Measurements from ENCODE around the gene SLX4IP.

SLX4IP gene

GRCh38 chr20:10637563-10637962 lies 202.5 kb downstream of the SLX4IP start:
- FAIRE-seq, result no peak

GRCh38 chr20:10639077-10639736 lies 204.1 kb downstream of the SLX4IP start:
- no peak for FAIRE-seq

GRCh38 chr20:10639737-10640556 lies 204.8 kb downstream of the SLX4IP start:
- no peak for FAIRE-seq

GRCh38 chr20:10640897-10641296 lies 205.8 kb downstream of the SLX4IP start:
- no peak for FAIRE-seq

GRCh38 chr20:10641467-10641866 lies 206.4 kb downstream of the SLX4IP start:
- FAIRE-seq, result no peak

- FAIRE-seq, result no peak
Observed at GRCh38 chr20:10641893-10642292, 206.8 kb downstream of the SLX4IP start.

GRCh38 chr20:10642856-10643559 lies 207.9 kb downstream of the SLX4IP start:
- no peak for FAIRE-seq

GRCh38 chr20:10643560-10643873 lies 208.4 kb downstream of the SLX4IP start:
- no peak for FAIRE-seq

GRCh38 chr20:10644458-10645204 lies 209.5 kb downstream of the SLX4IP start:
- no peak for FAIRE-seq

- FAIRE-seq, result no peak
Observed at GRCh38 chr20:10645205-10645570, 210.1 kb downstream of the SLX4IP start.

- no peak for FAIRE-seq
Observed at GRCh38 chr20:10646006-10646405, 210.9 kb downstream of the SLX4IP start.

- FAIRE-seq, result no peak
Observed at GRCh38 chr20:10646886-10647420, 211.8 kb downstream of the SLX4IP start.

GRCh38 chr20:10647471-10647870 lies 212.4 kb downstream of the SLX4IP start:
- FAIRE-seq, result no peak

- FAIRE-seq, result no peak
Observed at GRCh38 chr20:10647909-10648308, 212.8 kb downstream of the SLX4IP start.

GRCh38 chr20:10648651-10649050 lies 213.5 kb downstream of the SLX4IP start:
- no peak for FAIRE-seq

GRCh38 chr20:10649080-10649796 lies 214.1 kb downstream of the SLX4IP start:
- no peak for FAIRE-seq

- FAIRE-seq, result no peak
Observed at GRCh38 chr20:10649797-10650160, 214.7 kb downstream of the SLX4IP start.

GRCh38 chr20:10651227-10651990 lies 216.3 kb downstream of the SLX4IP start:
- no peak for FAIRE-seq

GRCh38 chr20:10652185-10652584 lies 217.1 kb downstream of the SLX4IP start:
- FAIRE-seq, result no peak

GRCh38 chr20:10652660-10653261 lies 217.7 kb downstream of the SLX4IP start:
- no peak for FAIRE-seq
